K562 (cell line): Measurements from ENCODE around the gene GBX1. TPM values are rescaled to one million over a fixed set of nuclear protein-coding genes. Genes with fewer than 3 reads are reported as not detected.

Experiments
- CREM ChIP-seq: IDR thresholded peaks from 2 replicates; pipeline ENCODE4 v1.6.1; 2014; ENCODE audit warnings: antibody characterized with exemption, low read depth
- DEAF1 ChIP-seq: fragments of 450-650 bp; formaldehyde crosslinking; IDR thresholded peaks from 2 replicates; pipeline ENCODE4 v1.4.0; 2020; ENCODE audit warnings: mild to moderate bottlenecking, moderate library complexity
- FOXK1 ChIP-seq: sonication (generic); formaldehyde crosslinking; IDR thresholded peaks from 2 replicates; pipeline ENCODE4 v1.8.0; 2022; ENCODE audit warnings: missing genetic modification reagents, mild to moderate bottlenecking, borderline replicate concordance
- KLF16 ChIP-seq: IDR thresholded peaks from 2 replicates; pipeline ENCODE4 v1.6.1; 2016; ENCODE audit warnings: antibody characterized with exemption
- POLR2AphosphoS5 ChIP-seq: IDR thresholded peaks from 2 replicates; pipeline ENCODE4 v1.6.1; 2011; ENCODE audit warnings: mild to moderate bottlenecking, low read depth, low read length, moderate library complexity; ENCODE audit not compliant: control insufficient read depth, insufficient read depth
- RBM39 ChIP-seq: fragments of 200-400 bp; formaldehyde crosslinking; optimal IDR thresholded peaks from 2 replicates; pipeline ENCODE3; 2018; ENCODE audit warnings: low read depth, low read length
- STAT6 ChIP-seq: sonication (generic); formaldehyde crosslinking; IDR thresholded peaks from 2 replicates; pipeline ENCODE4 v1.8.1; 2023; ENCODE audit warnings: mild to moderate bottlenecking, missing genetic modification reagents
- TEAD4 ChIP-seq, 2 experiments: sonication (generic) in 1 of 2; formaldehyde crosslinking in 1 of 2; IDR thresholded peaks; 2 replicates each; pipeline versions ENCODE4 v1.6.1 to v1.8.0; 2012 to 2022; ENCODE audit warnings: borderline replicate concordance in 1 of 2, inconsistent platforms in 1 of 2, low read length in 1 of 2, mild to moderate bottlenecking in 1 of 2, missing genetic modification reagents in 1 of 2
- ZC3H8 ChIP-seq: fragments of 450-650 bp; IDR thresholded peaks from 2 replicates; pipeline ENCODE4 v1.6.1; 2017
- ZKSCAN1 ChIP-seq: fragments of 150-350 bp; IDR thresholded peaks from 2 replicates; pipeline ENCODE4 v1.6.1; 2016; ENCODE audit warnings: low read depth, low read length
- ZMIZ1 ChIP-seq, 2 experiments: fragments of 150-350 bp in 1 of 2; IDR thresholded peaks; 2 replicates each; pipeline ENCODE4 v1.6.1; 2012 to 2016; ENCODE audit warnings: low read depth in 2 of 2, low read length in 2 of 2, mild to moderate bottlenecking in 1 of 2, moderate library complexity in 1 of 2
- ZNF79 ChIP-seq: fragments of 250-450 bp; sonication (Bioruptor Pico); IDR thresholded peaks from 2 replicates; pipeline ENCODE4 v1.4.0; 2020; ENCODE audit warnings: low read depth, mild to moderate bottlenecking, moderate library complexity
- polyA plus RNA-seq, 8 experiments: library from polyadenylated mRNA; depleted of rRNA in 4 of 8; stranded (reverse) in 5 of 8; unstranded in 3 of 8; fragments of >200 nt; fragmentation: Nextera tagmentation in 2 of 8; fragmentation: Illumina TruSeq in 1 of 8; extraction: Ambion mirVana in 2 of 8; extraction: Trizol in 1 of 8; gene quantifications; 2 replicates each; pipeline versions ENCODE4 v1.2.1 to v1.2.3, GENCODE V29; 2011 to 2014; ENCODE audit warnings: inconsistent platforms in 1 of 8, missing spikeins in 1 of 8
- total RNA-seq, 7 experiments: library from RNA; depleted of rRNA in 6 of 7; stranded (reverse); fragments of >200 nt in 6 of 7; fragmentation: Illumina TruSeq in 2 of 7; extraction: Trizol in 2 of 7; gene quantifications; 2 replicates each; pipeline versions ENCODE4 v1.2.1 to v1.2.3, GENCODE V29; 2011 to 2021; ENCODE audit warnings: low replicate concordance in 1 of 7
- TF ChIP-seq, protein P1 (sequence below): sonication (generic); formaldehyde crosslinking; IDR thresholded peaks from 2 replicates; pipeline ENCODE4 v1.8.1; 2023; ENCODE audit warnings: mild to moderate bottlenecking, missing genetic modification reagents
- TF ChIP-seq, protein P2 (sequence below): sonication (generic); formaldehyde crosslinking; IDR thresholded peaks from 2 replicates; pipeline ENCODE4 v1.4.0; 2020; ENCODE audit warnings: mild to moderate bottlenecking, missing genetic modification reagents

GBX1 gene
- total and polyA plus RNA-seq, 9 of the 15 experiments (the other 6 are each of a cell fraction or from before 2014, with no cell fraction given): not detected

DNA sequence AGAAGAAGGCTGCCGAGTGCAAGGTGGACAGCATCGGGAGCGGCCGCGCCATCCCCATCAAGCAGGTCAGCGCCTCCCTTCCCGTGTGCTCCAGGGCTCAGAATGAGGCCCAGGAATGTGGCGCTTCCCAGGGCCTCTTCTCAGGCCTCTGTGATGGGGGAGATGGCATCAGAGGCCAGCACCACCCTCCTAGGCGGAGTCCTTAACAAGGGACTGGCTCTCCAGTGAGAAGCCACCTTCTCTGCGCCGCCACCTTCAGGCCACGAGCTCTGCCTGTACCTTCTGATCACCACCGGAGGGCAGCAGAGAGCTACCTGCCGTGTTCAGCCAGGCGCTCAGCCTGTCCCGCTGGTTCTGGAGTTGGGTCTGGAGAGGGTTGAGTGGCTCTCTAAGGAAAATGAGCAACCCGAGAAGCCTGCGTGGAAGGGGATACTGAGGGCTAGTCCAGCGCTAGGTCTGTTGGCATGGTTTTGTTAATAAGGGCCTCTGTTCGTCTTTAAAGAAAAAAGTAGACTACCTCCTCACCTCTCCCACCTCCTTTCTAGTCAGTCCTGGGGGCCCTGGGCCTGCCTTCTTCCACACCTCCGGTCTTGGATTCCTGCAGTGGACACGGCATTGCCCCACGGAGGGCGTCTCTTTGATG lies 43.6 kb downstream of the GBX1 start (continued):
- TF ChIP-seq, protein P1, sequence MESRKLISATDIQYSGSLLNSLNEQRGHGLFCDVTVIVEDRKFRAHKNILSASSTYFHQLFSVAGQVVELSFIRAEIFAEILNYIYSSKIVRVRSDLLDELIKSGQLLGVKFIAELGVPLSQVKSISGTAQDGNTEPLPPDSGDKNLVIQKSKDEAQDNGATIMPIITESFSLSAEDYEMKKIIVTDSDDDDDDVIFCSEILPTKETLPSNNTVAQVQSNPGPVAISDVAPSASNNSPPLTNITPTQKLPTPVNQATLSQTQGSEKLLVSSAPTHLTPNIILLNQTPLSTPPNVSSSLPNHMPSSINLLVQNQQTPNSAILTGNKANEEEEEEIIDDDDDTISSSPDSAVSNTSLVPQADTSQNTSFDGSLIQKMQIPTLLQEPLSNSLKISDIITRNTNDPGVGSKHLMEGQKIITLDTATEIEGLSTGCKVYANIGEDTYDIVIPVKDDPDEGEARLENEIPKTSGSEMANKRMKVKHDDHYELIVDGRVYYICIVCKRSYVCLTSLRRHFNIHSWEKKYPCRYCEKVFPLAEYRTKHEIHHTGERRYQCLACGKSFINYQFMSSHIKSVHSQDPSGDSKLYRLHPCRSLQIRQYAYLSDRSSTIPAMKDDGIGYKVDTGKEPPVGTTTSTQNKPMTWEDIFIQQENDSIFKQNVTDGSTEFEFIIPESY (CRISPR knock-in tag): peak; percentile 98
- no peak; the same call in 1 of the 2 replicates for TF ChIP-seq TEAD4 (IDR thresholded peaks at IDR 0.05; ENCODE audit: low read length)
- no peak for TF ChIP-seq TEAD4 (CRISPR knock-in tag; IDR thresholded peaks at IDR 0.05; ENCODE audit: borderline replicate concordance)
- TF ChIP-seq ZNF79 (CRISPR knock-in tag): no peak
- peak; percentile 75 for TF ChIP-seq CREM
- no peak for TF ChIP-seq ZC3H8
- TF ChIP-seq, protein P2, sequence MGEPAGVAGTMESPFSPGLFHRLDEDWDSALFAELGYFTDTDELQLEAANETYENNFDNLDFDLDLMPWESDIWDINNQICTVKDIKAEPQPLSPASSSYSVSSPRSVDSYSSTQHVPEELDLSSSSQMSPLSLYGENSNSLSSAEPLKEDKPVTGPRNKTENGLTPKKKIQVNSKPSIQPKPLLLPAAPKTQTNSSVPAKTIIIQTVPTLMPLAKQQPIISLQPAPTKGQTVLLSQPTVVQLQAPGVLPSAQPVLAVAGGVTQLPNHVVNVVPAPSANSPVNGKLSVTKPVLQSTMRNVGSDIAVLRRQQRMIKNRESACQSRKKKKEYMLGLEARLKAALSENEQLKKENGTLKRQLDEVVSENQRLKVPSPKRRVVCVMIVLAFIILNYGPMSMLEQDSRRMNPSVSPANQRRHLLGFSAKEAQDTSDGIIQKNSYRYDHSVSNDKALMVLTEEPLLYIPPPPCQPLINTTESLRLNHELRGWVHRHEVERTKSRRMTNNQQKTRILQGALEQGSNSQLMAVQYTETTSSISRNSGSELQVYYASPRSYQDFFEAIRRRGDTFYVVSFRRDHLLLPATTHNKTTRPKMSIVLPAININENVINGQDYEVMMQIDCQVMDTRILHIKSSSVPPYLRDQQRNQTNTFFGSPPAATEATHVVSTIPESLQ (CRISPR knock-in tag): 0 out of 2 replicates have a peak, but pooled peaks have one; percentile 16
- peak; percentile 82 for TF ChIP-seq KLF16
- TF ChIP-seq STAT6 (CRISPR knock-in tag): 0 out of 2 replicates have a peak, but pooled peaks have one; percentile 47
- peak; percentile 36; the same call in 1 of the 2 replicates for TF ChIP-seq POLR2AphosphoS5
- TF ChIP-seq DEAF1: peak; percentile 72
- TF ChIP-seq RBM39: peak; percentile 84
- TF ChIP-seq ZMIZ1 (IDR thresholded peaks at IDR 0.05; ENCODE audit: low read depth in 2 of 2, low read length in 2 of 2): peak in 1 of 2 experiments; percentile 56; a peak in 1 of 4 replicates
- no peak for TF ChIP-seq FOXK1
- peak; percentile 44; the same call in 1 of the 2 replicates for TF ChIP-seq ZKSCAN1
